ENCODE measurements around the gene PIAS4.
A peak's percentile ranks its signal among the peaks of the same experiment; 100 is the strongest.

Gene PIAS4

DNA sequence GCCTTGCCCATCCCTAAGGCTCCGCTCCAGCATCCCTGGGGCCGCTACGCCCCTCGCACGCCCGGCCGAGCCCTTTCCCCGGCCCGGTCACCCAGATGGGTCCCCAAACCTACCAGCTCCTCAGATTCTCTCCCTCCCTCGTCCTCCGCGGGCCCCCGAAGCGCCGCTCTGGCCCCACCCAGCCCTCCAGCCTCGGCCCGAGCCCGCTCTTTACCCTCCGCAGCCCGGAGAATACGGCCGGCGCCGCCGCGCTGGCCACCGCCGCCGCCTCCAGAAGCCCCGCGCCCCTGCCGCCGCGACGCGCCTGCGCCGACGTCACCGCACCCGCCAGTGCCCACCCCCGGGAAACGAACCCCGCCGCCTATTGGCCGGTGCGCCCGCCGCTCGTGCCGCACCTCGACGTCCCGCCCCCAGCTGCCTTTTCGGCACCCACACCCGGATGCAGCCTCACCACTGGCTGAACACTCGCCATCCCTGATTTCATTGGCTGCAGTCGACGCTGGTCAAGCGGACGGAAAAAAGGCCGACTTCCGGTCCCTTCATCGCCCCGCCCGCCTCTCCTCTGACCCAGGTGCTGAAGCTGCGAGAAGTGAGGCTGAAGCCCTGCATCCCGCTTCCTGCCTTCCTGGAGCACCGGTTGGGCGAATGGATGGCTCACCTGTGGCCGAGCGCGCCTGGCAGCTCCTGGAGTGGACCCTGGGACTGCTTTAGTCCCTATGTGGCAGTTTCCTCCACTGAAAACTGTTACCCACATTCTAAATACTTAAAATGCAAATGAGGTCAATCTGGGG lies 36.5 kb upstream of the PIAS4 start, which contains the start of gene DAPK3:
TSS of gene DAPK3 (minus strand) at position 292 of the 791 bp plus-strand sequence. CDS start 1,364 bp downstream, outside the sequence.
- peaks cover 0 to 24% (median 22%) of the 10 kb centered on the region in 4 experiments for H3K4me1 ChIP-seq (ENCODE audit: control extremely low read depth in 1 of 4, control insufficient read depth in 4 of 4, insufficient read depth in 4 of 4, low read length in 3 of 4)
- H3K9me3 ChIP-seq (ENCODE audit: control extremely low read depth in 1 of 5, control insufficient read depth in 4 of 5, insufficient read depth in 2 of 5, low read depth in 1 of 5, low read length in 4 of 5): no peaks in the 10 kb centered on the region
- under 1% methylated on average over 59 of the region's 73 CpGs for WGBS (ENCODE audit: insufficient coverage)
- peaks cover 2 to 36% (median 17%) of the 10 kb centered on the region in 4 experiments for H3K36me3 ChIP-seq (ENCODE audit: control insufficient read depth in 4 of 4, insufficient read depth in 4 of 4, low read length in 3 of 4)
- ChIA-PET CTCF (no interaction called here), POLR2A (interaction anchor here (0.6 to 1.6 kb wide), 4 partner anchors 10 to 43 kb away, joined by 3 to 11 read pairs (median 4); partner anchors contain the start of gene EEF2)
- peak; percentile 84 to 91 (median 91) for DNase-seq
- H3K4me3 ChIP-seq (ENCODE audit: control insufficient read depth in 1 of 7, extremely low read depth in 1 of 7, insufficient read depth in 4 of 7, low read depth in 2 of 7, low read length in 6 of 7): peak within 1 kb of the TSS; percentile 70 to 93 (median 78)
- H3K27me3 ChIP-seq (replicated peaks in 2 of 5; ENCODE audit: control insufficient read depth in 4 of 5, insufficient read depth in 5 of 5, low read length in 4 of 5): no peaks in the 10 kb centered on the region
- H3K27ac ChIP-seq (ENCODE audit: insufficient read depth in 1 of 2, low read depth in 1 of 2, low read length in 2 of 2, poor library complexity in 1 of 2, severe bottlenecking in 2 of 2): peak within 1 kb of the TSS; percentile 40 to 84

DNA sequence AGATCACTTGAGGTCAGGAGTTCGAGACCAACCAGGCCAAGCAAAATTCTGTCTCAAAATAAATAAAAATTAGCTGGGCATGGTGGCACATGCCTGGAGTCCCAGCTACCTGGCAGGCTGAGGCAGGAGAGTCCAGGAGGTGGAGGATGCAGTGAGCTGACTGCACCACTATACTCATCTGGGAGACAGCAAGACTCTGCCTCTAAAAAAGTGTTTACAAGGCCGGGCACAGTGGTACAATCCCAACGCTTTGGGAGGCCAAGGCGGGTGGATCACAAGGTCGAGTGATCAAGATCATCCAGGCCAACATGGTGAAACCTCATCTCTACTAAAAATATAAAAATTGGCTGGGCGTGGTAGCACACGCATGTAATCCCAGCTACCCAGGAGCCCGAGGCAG lies 32.4 kb upstream of the PIAS4 start:
- no peaks in the 10 kb centered on the region for H3K9me3 ChIP-seq (ENCODE audit: control extremely low read depth in 1 of 5, control insufficient read depth in 4 of 5, insufficient read depth in 2 of 5, low read depth in 1 of 5, low read length in 4 of 5)
- H3K27ac ChIP-seq (ENCODE audit: insufficient read depth in 1 of 2, low read depth in 1 of 2, low read length in 2 of 2, poor library complexity in 1 of 2, severe bottlenecking in 2 of 2): no peak overlapping the region
- WGBS (ENCODE audit: insufficient coverage): 89% methylated on average over 5 of the region's 8 CpGs
- POLR2A ChIA-PET: interaction anchor here (0.6 to 1.5 kb wide), 4 partner anchors 9 to 490 kb away, joined by 3 to 10 read pairs (median 4); no protein-coding TSS in a partner anchor
- H3K4me3 ChIP-seq (ENCODE audit: control insufficient read depth in 1 of 7, extremely low read depth in 1 of 7, insufficient read depth in 4 of 7, low read depth in 2 of 7, low read length in 6 of 7): no peak overlapping the region
- H3K27me3 ChIP-seq (replicated peaks in 2 of 5; ENCODE audit: control insufficient read depth in 4 of 5, insufficient read depth in 5 of 5, low read length in 4 of 5): no peaks in the 10 kb centered on the region
- no peak for DNase-seq
- CTCF ChIA-PET: interaction anchor here (0.9 to 2.6 kb wide), 3 partner anchors 9 to 12 kb away, joined by 4 to 7 read pairs (median 5); partner anchors contain the start of gene EEF2
- H3K4me1 ChIP-seq (ENCODE audit: control extremely low read depth in 1 of 4, control insufficient read depth in 4 of 4, insufficient read depth in 4 of 4, low read length in 3 of 4): peaks cover 0 to 8% (median 6%) of the 10 kb centered on the region in 4 experiments
- H3K36me3 ChIP-seq (ENCODE audit: control insufficient read depth in 4 of 4, insufficient read depth in 4 of 4, low read length in 3 of 4): peaks cover 7 to 48% (median 40%) of the 10 kb centered on the region in 4 experiments

DNA sequence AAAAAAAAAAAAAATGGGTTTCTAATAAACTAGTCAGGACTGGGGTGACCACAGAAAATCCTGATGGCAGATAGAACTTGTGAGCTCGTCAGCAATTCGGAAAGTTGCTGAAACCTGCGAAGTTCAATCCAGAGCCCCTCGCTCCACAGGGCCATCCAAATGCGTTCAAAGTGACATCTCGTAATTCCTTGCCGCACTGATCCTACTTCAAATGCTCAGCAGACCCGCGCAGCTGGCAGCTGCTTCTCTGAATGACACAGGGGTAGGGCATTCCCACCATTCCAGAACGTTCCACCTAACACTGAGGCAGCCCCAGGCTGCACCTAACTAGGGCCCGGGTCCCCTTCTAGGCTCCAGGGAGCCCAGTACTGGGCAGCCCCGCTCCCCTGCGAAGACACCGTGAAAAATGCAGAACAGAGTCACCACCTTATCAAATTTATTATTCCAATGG lies 31.9 kb upstream of the PIAS4 start:
- ChIA-PET POLR2A (interaction anchor here (0.6 to 1.5 kb wide), 2 partner anchors 8 to 121 kb away, joined by 5 to 10 read pairs; no protein-coding TSS in a partner anchor), CTCF (interaction anchor here (0.9 to 2.6 kb wide), 3 partner anchors 9 to 12 kb away, joined by 4 to 7 read pairs (median 5); partner anchors contain the start of gene EEF2)
- WGBS (ENCODE audit: insufficient coverage): 93% methylated on average over 9 of the region's 14 CpGs
- Histone ChIP-seq H3K4me3 (ENCODE audit: control insufficient read depth in 1 of 7, extremely low read depth in 1 of 7, insufficient read depth in 4 of 7, low read depth in 2 of 7, low read length in 6 of 7) (no peak overlapping the region), H3K4me1 (ENCODE audit: control extremely low read depth in 1 of 4, control insufficient read depth in 4 of 4, insufficient read depth in 4 of 4, low read length in 3 of 4) (peaks cover 0 to 4% (median 4%) of the 10 kb centered on the region in 4 experiments), H3K9me3 (ENCODE audit: control extremely low read depth in 1 of 5, control insufficient read depth in 4 of 5, insufficient read depth in 2 of 5, low read depth in 1 of 5, low read length in 4 of 5) (no peaks in the 10 kb centered on the region), H3K27ac (ENCODE audit: insufficient read depth in 1 of 2, low read depth in 1 of 2, low read length in 2 of 2, poor library complexity in 1 of 2, severe bottlenecking in 2 of 2) (no peak overlapping the region), H3K27me3 (replicated peaks in 2 of 5; ENCODE audit: control insufficient read depth in 4 of 5, insufficient read depth in 5 of 5, low read length in 4 of 5) (no peaks in the 10 kb centered on the region), H3K36me3 (ENCODE audit: control insufficient read depth in 4 of 4, insufficient read depth in 4 of 4, low read length in 3 of 4) (peaks cover 7 to 53% (median 46%) of the 10 kb centered on the region in 4 experiments)
- peak in 1 of 3 donors; percentile 23 for DNase-seq

DNA sequence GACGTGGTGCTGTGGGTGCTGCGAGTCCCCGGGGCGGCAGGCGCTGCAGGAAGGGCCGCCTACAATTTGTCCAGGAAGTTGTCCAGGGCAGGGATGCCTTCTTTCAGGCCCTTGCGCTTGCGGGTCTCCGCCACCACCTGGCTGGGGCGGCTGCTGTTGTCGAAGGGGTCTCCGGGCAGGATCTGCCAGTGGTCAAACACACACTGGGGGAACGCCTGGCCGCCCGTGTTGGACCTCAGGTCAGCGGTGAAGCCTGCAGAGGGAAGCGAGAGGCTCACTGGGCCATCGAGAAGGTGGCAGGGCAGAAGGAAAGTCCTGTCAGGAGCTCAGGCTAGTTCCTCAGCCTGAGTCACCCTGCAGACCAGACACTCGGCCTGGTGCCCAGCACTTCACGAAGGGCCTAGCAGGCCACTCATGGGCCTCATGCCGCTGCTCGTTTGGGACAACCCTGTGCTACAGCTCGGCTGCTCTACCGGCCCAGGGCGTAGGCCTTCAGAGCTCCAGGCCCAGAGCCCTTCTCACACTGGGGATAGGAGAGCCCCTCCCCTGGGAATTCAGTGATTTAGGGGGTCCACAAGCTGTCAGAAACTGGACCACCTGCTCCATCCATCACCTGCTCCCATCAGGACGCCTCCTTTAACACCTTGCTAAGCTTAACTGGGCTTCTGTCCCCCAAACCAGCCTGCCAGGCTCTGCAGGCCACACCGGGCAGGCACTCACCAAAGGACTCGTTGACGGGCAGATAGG lies 30.9 kb upstream of the PIAS4 start:
- Histone ChIP-seq H3K27me3 (replicated peaks in 2 of 5; ENCODE audit: control insufficient read depth in 4 of 5, insufficient read depth in 5 of 5, low read length in 4 of 5) (no peaks in the 10 kb centered on the region), H3K36me3 (ENCODE audit: control insufficient read depth in 4 of 4, insufficient read depth in 4 of 4, low read length in 3 of 4) (peaks cover 13 to 63% (median 55%) of the 10 kb centered on the region in 4 experiments), H3K4me3 (ENCODE audit: control insufficient read depth in 1 of 7, extremely low read depth in 1 of 7, insufficient read depth in 4 of 7, low read depth in 2 of 7, low read length in 6 of 7) (no peak overlapping the region), H3K9me3 (ENCODE audit: control extremely low read depth in 1 of 5, control insufficient read depth in 4 of 5, insufficient read depth in 2 of 5, low read depth in 1 of 5, low read length in 4 of 5) (no peaks in the 10 kb centered on the region), H3K4me1 (ENCODE audit: control extremely low read depth in 1 of 4, control insufficient read depth in 4 of 4, insufficient read depth in 4 of 4, low read length in 3 of 4) (no peaks in the 10 kb centered on the region), H3K27ac (ENCODE audit: insufficient read depth in 1 of 2, low read depth in 1 of 2, low read length in 2 of 2, poor library complexity in 1 of 2, severe bottlenecking in 2 of 2) (no peak overlapping the region)
- CTCF ChIA-PET: interaction anchor here (2.6 kb wide), 1 partner anchor 11 kb away, joined by 7 read pairs; no protein-coding TSS in a partner anchor
- 94% methylated on average over 28 of the region's 29 CpGs for WGBS (ENCODE audit: insufficient coverage)
- DNase-seq: no peak
- POLR2A ChIA-PET: interaction anchor here (1.2 kb wide), 1 partner anchor 9 kb away, joined by 7 read pairs; the partner anchor contains the start of gene EEF2

DNA sequence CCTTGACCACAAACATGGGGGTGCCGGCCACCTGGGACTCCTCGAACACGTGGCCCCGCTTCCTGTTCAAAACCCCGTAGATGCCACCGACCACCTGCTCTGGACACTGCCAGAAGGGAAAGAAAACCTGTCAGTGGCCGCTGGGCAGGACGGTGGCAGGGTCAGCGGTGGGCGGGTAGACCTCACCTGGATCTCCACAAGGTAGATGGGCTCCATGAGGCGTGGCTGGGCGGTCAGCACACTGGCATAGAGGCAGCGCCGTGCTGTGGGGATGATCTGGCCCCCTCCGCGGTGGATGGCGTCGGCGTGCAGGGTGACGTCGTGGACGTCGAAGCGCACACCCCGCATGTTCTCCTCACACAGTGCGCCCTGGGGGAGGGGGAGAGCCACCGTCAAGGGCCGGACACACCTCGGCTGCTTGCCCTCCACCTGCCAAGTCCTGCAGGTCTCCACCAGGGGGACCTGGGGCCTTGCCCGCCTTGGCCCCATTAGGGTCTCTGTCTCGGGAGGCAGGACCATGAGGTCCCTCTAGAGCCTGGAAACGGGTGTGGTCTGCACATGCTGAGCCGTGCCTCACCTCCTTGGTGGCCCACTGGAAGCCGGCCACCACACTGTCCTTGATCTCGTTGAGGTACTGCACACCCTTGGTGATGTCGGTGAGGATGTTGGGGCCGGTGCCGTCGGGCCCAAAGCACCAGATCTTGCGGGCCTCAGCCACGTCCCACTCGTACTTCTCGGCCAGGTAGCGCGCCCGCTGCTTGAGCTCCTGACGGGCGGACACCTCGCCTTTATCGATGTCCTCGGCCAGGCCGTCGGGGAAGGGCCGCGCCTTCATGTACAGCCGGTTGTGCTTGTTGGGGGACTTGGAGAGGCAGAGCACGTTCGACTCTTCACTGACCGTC lies 30.0 kb upstream of the PIAS4 start:
- peak in 1 of 3 donors; percentile 36 for DNase-seq
- WGBS (ENCODE audit: insufficient coverage): 95% methylated on average over 48 of the region's 59 CpGs
- Histone ChIP-seq H3K9me3 (ENCODE audit: control extremely low read depth in 1 of 5, control insufficient read depth in 4 of 5, insufficient read depth in 2 of 5, low read depth in 1 of 5, low read length in 4 of 5) (no peaks in the 10 kb centered on the region), H3K27ac (ENCODE audit: insufficient read depth in 1 of 2, low read depth in 1 of 2, low read length in 2 of 2, poor library complexity in 1 of 2, severe bottlenecking in 2 of 2) (no peak overlapping the region), H3K4me1 (ENCODE audit: control extremely low read depth in 1 of 4, control insufficient read depth in 4 of 4, insufficient read depth in 4 of 4, low read length in 3 of 4) (no peaks in the 10 kb centered on the region), H3K36me3 (ENCODE audit: control insufficient read depth in 4 of 4, insufficient read depth in 4 of 4, low read length in 3 of 4) (peaks cover 17 to 71% (median 63%) of the 10 kb centered on the region in 4 experiments), H3K27me3 (replicated peaks in 2 of 5; ENCODE audit: control insufficient read depth in 4 of 5, insufficient read depth in 5 of 5, low read length in 4 of 5) (no peaks in the 10 kb centered on the region), H3K4me3 (ENCODE audit: control insufficient read depth in 1 of 7, extremely low read depth in 1 of 7, insufficient read depth in 4 of 7, low read depth in 2 of 7, low read length in 6 of 7) (no peak overlapping the region)
- CTCF ChIA-PET: interaction anchor here (1.0 to 2.6 kb wide), 2 partner anchors 10 kb away, joined by 3 to 7 read pairs; no protein-coding TSS in a partner anchor
- POLR2A ChIA-PET: interaction anchor here (1.2 kb wide), 1 partner anchor 8 kb away, joined by 7 read pairs; the partner anchor contains the start of gene EEF2

DNA sequence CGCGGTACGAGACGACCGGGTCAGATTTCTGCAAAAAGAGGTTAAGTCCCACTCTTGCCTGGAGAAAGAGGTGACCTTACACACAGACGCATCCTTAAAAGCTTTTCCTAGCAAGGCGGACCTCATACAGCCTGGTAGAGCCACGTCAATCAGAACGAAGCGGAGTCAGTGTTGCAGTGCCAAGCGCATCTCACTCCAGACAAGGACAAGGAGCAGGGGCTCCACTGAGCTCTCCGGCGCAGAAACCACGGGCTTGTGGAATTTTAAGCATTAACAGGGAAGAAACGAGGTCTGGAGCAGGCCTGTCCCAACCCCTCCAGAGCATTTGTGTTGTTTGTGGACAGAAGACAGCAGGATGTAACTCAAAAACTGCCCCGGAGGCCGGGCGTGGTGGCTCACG lies 29.4 kb upstream of the PIAS4 start:
- peaks cover 0 to under 1% (median 0%) of the 10 kb centered on the region in 4 experiments for H3K4me1 ChIP-seq (ENCODE audit: control extremely low read depth in 1 of 4, control insufficient read depth in 4 of 4, insufficient read depth in 4 of 4, low read length in 3 of 4)
- H3K36me3 ChIP-seq (ENCODE audit: control insufficient read depth in 4 of 4, insufficient read depth in 4 of 4, low read length in 3 of 4): peaks cover 23 to 78% (median 69%) of the 10 kb centered on the region in 4 experiments
- POLR2A ChIA-PET: no interaction called here
- 96% methylated on average over 17 of the region's 19 CpGs for WGBS (ENCODE audit: insufficient coverage)
- H3K4me3 ChIP-seq (ENCODE audit: control insufficient read depth in 1 of 7, extremely low read depth in 1 of 7, insufficient read depth in 4 of 7, low read depth in 2 of 7, low read length in 6 of 7): no peak overlapping the region
- no peaks in the 10 kb centered on the region for H3K9me3 ChIP-seq (ENCODE audit: control extremely low read depth in 1 of 5, control insufficient read depth in 4 of 5, insufficient read depth in 2 of 5, low read depth in 1 of 5, low read length in 4 of 5)
- H3K27me3 ChIP-seq (replicated peaks in 2 of 5; ENCODE audit: control insufficient read depth in 4 of 5, insufficient read depth in 5 of 5, low read length in 4 of 5): no peaks in the 10 kb centered on the region
- H3K27ac ChIP-seq (ENCODE audit: insufficient read depth in 1 of 2, low read depth in 1 of 2, low read length in 2 of 2, poor library complexity in 1 of 2, severe bottlenecking in 2 of 2): no peak overlapping the region
- DNase-seq: no peak
- CTCF ChIA-PET: interaction anchor here (1.0 kb wide), 1 partner anchor 10 kb away, joined by 3 read pairs; no protein-coding TSS in a partner anchor
